Measurements from ENCODE around the gene EIF3I.
A peak's percentile ranks its signal among the peaks of the same experiment; 100 is the strongest.

EIF3I gene

DNA sequence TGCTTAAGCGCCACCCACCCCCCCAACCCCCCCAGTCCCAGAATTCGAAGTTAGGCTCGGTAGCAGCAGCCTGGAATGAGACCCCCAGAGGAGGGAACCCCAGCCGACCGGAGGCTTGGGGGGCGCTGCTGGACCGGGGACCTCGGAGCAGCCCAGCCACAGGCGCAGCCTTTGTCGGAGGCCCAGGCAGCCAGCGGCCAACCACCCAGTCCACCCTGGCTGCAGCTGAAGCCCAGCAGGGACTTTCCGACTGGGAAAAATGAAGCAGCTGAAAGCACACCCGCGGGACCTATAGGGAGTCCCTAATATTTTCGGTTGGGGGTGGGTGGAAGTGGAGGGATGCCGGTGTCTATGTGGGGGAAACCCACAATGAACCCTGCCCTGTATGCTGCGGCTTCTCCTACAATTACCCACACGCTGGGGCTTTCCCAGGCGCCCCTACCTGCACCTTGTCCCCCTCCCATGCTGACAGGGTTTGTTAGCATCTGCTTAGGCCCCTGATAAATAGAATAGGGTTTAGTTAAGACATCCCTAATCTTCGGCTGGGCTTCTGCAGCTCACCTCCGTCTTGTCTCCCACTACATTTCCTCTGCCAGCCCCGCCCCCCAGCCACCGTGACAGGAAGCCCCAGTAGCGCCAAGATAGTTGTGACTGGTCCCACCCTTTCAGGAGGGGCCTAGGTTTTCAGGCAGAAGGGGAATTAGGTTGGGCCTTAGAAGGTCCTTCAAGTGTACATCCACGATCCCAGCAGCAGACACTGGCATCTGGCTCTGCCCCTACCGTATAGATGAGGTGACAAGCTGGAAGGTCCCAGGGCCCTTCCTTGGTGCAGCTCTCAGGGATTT is 21.0 kb upstream of the EIF3I start:
- ChIA-PET POLR2A (interaction anchor here (0.7 to 2.7 kb wide), 9 partner anchors 8 to 129 kb away, joined by 3 to 28 read pairs (median 3); partner anchors contain the start of genes DCDC2B, TMEM39B and TXLNA), CTCF (interaction anchor here (0.7 to 1.7 kb wide), 3 partner anchors 15 to 193 kb away, joined by 3 to 7 read pairs (median 3); partner anchors contain the start of gene BSDC1)
- peak; percentile 72 for DNase-seq (ENCODE audit: extremely low spot score)
- TF ChIP-seq, protein P1, sequence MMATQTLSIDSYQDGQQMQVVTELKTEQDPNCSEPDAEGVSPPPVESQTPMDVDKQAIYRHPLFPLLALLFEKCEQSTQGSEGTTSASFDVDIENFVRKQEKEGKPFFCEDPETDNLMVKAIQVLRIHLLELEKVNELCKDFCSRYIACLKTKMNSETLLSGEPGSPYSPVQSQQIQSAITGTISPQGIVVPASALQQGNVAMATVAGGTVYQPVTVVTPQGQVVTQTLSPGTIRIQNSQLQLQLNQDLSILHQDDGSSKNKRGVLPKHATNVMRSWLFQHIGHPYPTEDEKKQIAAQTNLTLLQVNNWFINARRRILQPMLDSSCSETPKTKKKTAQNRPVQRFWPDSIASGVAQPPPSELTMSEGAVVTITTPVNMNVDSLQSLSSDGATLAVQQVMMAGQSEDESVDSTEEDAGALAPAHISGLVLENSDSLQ (IDR thresholded peaks at IDR 0.05): no peak
- no peak for TF ChIP-seq FOXK2 (IDR thresholded peaks at IDR 0.05)
- TF ChIP-seq SUZ12 (IDR thresholded peaks at IDR 0.05): no peak
- TF ChIP-seq SP1 (IDR thresholded peaks at IDR 0.05): no peak
- TF ChIP-seq L3MBTL2 (conservative IDR thresholded peaks at IDR 0.05): no peak
- TF ChIP-seq FOXM1 (IDR thresholded peaks at IDR 0.05; ENCODE audit: borderline replicate concordance): no peak
- no peak for TF ChIP-seq FOXA1 (IDR thresholded peaks at IDR 0.05)
- TF ChIP-seq BHLHE40 (IDR thresholded peaks at IDR 0.05; ENCODE audit: borderline replicate concordance): no peak
- no peak for TF ChIP-seq ARNT (IDR thresholded peaks at IDR 0.05)
- no peak for TF ChIP-seq LEF1 (IDR thresholded peaks at IDR 0.05; ENCODE audit: borderline replicate concordance)
- TF ChIP-seq ZNF384 (IDR thresholded peaks at IDR 0.05): no peak
- TF ChIP-seq TARDBP (IDR thresholded peaks at IDR 0.05): no peak
- TF ChIP-seq CTBP1 (IDR thresholded peaks at IDR 0.05; ENCODE audit: borderline replicate concordance): no peak
- TF ChIP-seq ELF4 (IDR thresholded peaks at IDR 0.05): no peak
- TF ChIP-seq NFRKB (IDR thresholded peaks at IDR 0.05): no peak
- TF ChIP-seq HDGF (IDR thresholded peaks at IDR 0.05; ENCODE audit: borderline replicate concordance): no peak

DNA sequence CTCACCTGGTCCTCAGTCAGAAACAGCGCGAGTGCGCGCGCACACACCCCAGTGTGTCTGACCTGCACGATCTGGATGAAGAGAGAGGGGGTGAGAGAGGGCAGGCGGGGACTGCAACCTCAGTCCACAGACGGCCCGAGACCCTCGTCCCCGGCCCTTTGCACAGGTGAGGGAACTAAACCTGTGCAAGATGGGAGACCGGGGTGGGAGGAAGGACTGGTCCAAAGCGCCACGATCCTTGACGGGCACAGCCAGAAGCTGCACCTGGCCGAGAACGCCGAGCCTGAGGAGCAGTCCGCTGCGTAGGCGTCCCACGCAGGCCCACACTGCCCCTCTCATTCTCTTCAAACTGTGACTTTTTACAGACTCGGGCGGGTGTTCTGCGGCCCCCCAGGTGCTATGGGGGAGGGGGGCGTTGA is 17.3 kb upstream of the EIF3I start:
- ChIA-PET POLR2A (interaction anchor here (0.6 to 2.2 kb wide), 9 partner anchors 10 to 146 kb away, joined by 3 to 21 read pairs (median 6); partner anchors contain the start of genes EIF3I, TMEM234 and TXLNA), CTCF (interaction anchor here (0.6 to 1.3 kb wide), 2 partner anchors 11 to 12 kb away, joined by 3 read pairs; no protein-coding TSS in a partner anchor)
- TF ChIP-seq L3MBTL2 (conservative IDR thresholded peaks at IDR 0.05) (no peak), ELF4 (IDR thresholded peaks at IDR 0.05) (no peak)
- DNase-seq (ENCODE audit: extremely low spot score): no peak

DNA sequence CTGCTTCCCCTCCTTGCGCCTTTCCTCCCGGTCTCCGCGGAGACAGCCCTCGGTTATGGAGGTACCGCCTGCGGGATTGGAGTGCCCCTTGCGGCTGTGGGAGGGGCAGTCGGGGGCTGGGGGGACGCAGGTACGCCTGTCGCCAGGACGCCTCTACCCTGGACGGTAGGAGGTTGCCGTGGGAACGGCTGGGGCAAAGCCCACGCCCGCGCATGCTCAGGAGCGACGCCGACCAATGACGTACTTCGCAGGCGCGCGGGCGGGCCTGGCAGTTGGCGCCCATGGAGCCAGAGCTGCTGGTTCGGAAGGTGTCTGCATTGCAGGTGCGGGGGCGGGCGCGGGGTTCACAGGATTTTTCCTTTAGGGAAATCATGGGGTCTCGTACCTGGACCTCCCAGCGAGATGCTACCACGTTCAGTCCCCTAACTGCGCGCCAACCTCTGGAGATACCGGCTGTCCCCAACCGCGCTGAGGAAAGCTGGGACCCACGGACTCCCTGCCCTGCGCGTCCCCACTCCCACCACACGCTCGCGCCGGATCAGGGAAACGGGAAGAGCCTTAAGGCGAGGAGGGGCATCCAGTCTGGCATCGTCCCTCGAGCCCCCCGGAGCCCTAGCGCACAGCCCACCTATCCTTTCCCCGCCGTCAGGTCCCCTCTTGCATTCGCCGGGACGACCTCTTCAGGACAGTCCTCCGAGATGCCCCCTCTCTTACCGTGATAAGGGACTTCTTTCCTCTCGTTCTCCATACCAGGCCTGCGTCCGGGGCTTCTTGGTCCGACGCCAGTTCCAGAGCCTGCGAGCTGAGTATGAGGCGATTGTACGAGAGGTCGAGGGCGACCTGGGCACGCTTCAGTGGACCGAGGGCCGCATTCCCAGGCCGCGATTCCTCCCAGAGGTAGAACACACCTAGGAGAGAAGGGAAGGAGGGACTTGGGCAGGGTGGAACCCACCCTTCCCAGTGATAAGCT is 16.5 kb upstream of the EIF3I start, which contains the start of gene IQCC:
TSS of gene IQCC (plus strand) at position 271 of the 970 bp plus-strand sequence. CDS start at position 282, 11 bp downstream.
- peak; percentile 99 for DNase-seq (ENCODE audit: extremely low spot score)
- TF ChIP-seq NFRKB (IDR thresholded peaks at IDR 0.05): no peak
- no peak for TF ChIP-seq FOXK2 (IDR thresholded peaks at IDR 0.05)
- TF ChIP-seq HDGF (IDR thresholded peaks at IDR 0.05; ENCODE audit: borderline replicate concordance): no peak
- no peak for TF ChIP-seq CTBP1 (IDR thresholded peaks at IDR 0.05; ENCODE audit: borderline replicate concordance)
- peak; percentile 25; the same call in 1 of the 2 replicates for TF ChIP-seq ELF4 (IDR thresholded peaks at IDR 0.05)
- TF ChIP-seq BHLHE40 (IDR thresholded peaks at IDR 0.05; ENCODE audit: borderline replicate concordance): no peak
- TF ChIP-seq TARDBP (IDR thresholded peaks at IDR 0.05): no peak
- TF ChIP-seq ZNF384 (IDR thresholded peaks at IDR 0.05): no peak
- TF ChIP-seq SP1 (IDR thresholded peaks at IDR 0.05): no peak
- no peak for TF ChIP-seq SUZ12 (IDR thresholded peaks at IDR 0.05)
- TF ChIP-seq L3MBTL2 (conservative IDR thresholded peaks at IDR 0.05): peak; percentile 55; the same call in 1 of the 2 replicates
- ChIA-PET CTCF (interaction anchor here (0.6 to 1.3 kb wide), 4 partner anchors 10 to 228 kb away, joined by 3 read pairs; no protein-coding TSS in a partner anchor), POLR2A (interaction anchor here (0.6 to 2.2 kb wide), 11 partner anchors 10 to 145 kb away, joined by 3 to 21 read pairs (median 3); partner anchors contain the start of genes EIF3I, TMEM234 and TXLNA)

DNA sequence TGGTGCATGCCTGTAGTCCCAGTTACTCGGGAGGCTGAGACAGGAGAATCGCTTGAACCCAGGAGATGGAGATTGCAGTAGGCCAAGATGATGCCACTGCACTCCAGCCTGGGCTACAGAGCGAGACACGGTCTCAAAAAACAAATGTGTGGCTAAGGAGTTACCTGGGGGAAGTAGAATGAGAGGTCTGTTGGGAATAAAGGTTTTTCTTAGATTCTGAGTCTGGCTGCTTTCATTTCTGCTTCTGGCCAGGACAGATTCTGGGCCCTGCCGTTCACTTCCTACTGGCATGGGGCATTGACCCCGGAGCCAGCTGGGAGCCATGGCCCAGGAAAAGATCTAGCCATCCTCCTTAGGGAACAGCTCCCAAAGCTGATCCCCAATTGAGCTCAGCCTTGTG is 13.7 kb upstream of the EIF3I start:
- ChIA-PET POLR2A (interaction anchor here (1.1 to 1.4 kb wide), 2 partner anchors 8 to 14 kb away, joined by 3 to 5 read pairs; partner anchors contain the start of genes CCDC28B, EIF3I and TMEM234), CTCF (interaction anchor here (0.9 kb wide), 1 partner anchor 40 kb away, joined by 3 read pairs; no protein-coding TSS in a partner anchor)

DNA sequence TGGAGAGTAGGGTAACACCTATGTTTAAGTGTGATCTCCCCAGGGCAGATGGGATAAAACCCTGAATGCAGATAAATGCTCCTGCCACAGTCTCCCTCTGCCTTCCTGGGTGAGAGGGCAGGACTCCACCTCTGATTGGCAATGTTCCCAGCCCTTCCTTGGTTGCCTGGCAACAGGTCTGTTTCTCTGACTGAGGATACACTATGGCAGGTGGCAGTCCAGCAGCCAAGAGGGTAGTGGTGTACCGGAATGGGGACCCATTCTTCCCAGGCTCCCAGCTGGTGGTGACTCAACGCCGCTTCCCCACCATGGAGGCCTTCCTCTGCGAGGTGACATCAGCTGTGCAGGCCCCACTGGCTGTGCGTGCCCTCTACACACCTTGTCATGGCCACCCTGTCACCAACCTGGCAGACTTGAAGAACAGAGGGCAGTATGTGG is 13.3 kb upstream of the EIF3I start, which contains the start of gene DCDC2B:
TSS of gene DCDC2B (plus strand) at position 199 of the 438 bp plus-strand sequence. CDS start at position 204, 5 bp downstream.
- POLR2A ChIA-PET: interaction anchor here (0.7 to 1.4 kb wide), 3 partner anchors 9 to 13 kb away, joined by 3 to 5 read pairs (median 3); partner anchors contain the start of genes CCDC28B, EIF3I and TMEM234
- TF ChIP-seq LEF1 (IDR thresholded peaks at IDR 0.05; ENCODE audit: borderline replicate concordance) (no peak), HDGF (IDR thresholded peaks at IDR 0.05; ENCODE audit: borderline replicate concordance) (no peak), ARNT (IDR thresholded peaks at IDR 0.05) (no peak), SUZ12 (IDR thresholded peaks at IDR 0.05) (no peak), FOXK2 (IDR thresholded peaks at IDR 0.05) (no peak), NFRKB (IDR thresholded peaks at IDR 0.05) (no peak), CTBP1 (IDR thresholded peaks at IDR 0.05; ENCODE audit: borderline replicate concordance) (no peak), ZNF384 (IDR thresholded peaks at IDR 0.05) (no peak), FOXM1 (IDR thresholded peaks at IDR 0.05; ENCODE audit: borderline replicate concordance) (no peak), L3MBTL2 (conservative IDR thresholded peaks at IDR 0.05) (no peak), FOXA1 (IDR thresholded peaks at IDR 0.05) (no peak)
- TF ChIP-seq, protein P1 (IDR thresholded peaks at IDR 0.05): no peak
- no peak for DNase-seq (ENCODE audit: extremely low spot score)
- CTCF ChIA-PET: interaction anchor here (0.9 kb wide), 1 partner anchor 39 kb away, joined by 3 read pairs; no protein-coding TSS in a partner anchor

More for the DNA sequence above, 13.7 kb upstream of the EIF3I start:
- no peak for DNase-seq (ENCODE audit: extremely low spot score)
- TF ChIP-seq FOXK2 (IDR thresholded peaks at IDR 0.05): no peak
- TF ChIP-seq LEF1 (IDR thresholded peaks at IDR 0.05; ENCODE audit: borderline replicate concordance): no peak
- no peak for TF ChIP-seq CTBP1 (IDR thresholded peaks at IDR 0.05; ENCODE audit: borderline replicate concordance)
